SK-N-SH (cell line): ENCODE measurements around the gene PTPRD.

ENCODE experiments used
- CHD2 ChIP-seq: fragments of 150-350 bp; IDR thresholded peaks from 2 replicates; pipeline ENCODE4 v1.6.1; 2018; ENCODE audit warnings: low read length; ENCODE audit not compliant: partially characterized antibody
- CTCF ChIP-seq: fragments of 200-600 bp; sonication (generic); IDR thresholded peaks from 2 replicates; pipeline ENCODE4 v1.6.1; 2017; ENCODE audit warnings: antibody characterized with exemption, mild to moderate bottlenecking, moderate library complexity
- GATA2 ChIP-seq: sonication (generic); formaldehyde crosslinking; IDR thresholded peaks from 2 replicates; pipeline ENCODE4 v1.5.0; 2020; ENCODE audit warnings: mild to moderate bottlenecking, missing genetic modification reagents
- NFIC ChIP-seq: IDR thresholded peaks from 2 replicates; pipeline ENCODE4 v1.4.0; 2012; ENCODE audit warnings: borderline replicate concordance
- POLR2AphosphoS5 ChIP-seq: IDR thresholded peaks from 2 replicates; pipeline ENCODE4 v1.6.1; 2012; ENCODE audit warnings: low read depth, low read length
- RCOR1 ChIP-seq: fragments of 150-350 bp; IDR thresholded peaks from 2 replicates; pipeline ENCODE4 v1.6.1; 2017; ENCODE audit warnings: antibody characterized with exemption, low read length
- TAF1 ChIP-seq: IDR thresholded peaks from 2 replicates; pipeline ENCODE4 v1.6.1; 2012; ENCODE audit warnings: low read depth, mild to moderate bottlenecking, low read length, moderate library complexity, borderline replicate concordance
- USF2 ChIP-seq: fragments of 150-350 bp; IDR thresholded peaks from 2 replicates; pipeline ENCODE4 v1.6.1; 2017; ENCODE audit warnings: antibody characterized with exemption, low read length, low read depth, borderline replicate concordance
- TF ChIP-seq, protein P1 (sequence below): IDR thresholded peaks from 2 replicates; pipeline ENCODE4 v1.6.1; 2012; ENCODE audit warnings: mild to moderate bottlenecking, low read depth, low read length, moderate library complexity

DNA sequence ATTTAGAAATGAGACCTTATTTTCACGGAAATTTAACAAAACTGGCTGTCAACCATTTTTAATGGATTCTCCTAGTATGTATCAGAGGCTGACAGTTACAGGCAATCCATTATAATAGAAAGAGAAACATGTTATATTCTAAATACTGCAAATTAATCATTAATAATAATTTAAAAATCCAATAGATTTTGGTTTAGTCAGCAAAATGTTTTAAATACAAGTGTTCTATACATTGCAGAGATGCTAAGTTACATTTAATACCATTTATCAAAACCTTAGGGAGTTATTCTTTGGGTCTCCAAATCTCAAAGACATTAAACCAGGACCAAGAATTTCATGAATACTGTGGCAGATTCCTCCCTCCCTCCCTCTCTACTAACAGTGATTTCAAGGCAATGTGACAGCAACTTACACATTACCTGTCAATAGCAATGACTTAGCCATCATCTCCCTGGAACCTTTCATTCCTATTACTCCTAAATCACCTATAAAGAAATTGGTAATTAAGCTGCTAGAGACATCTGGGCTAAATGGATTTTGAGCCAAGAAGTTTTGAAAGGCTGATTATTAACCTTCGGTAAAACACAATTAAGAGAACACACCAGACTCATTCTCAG is 2044.7 kb downstream of the PTPRD start:
- TF ChIP-seq USF2 (no peak), CTCF (no peak), RCOR1 (no peak), CHD2 (no peak), NFIC (no peak), GATA2 (no peak), TAF1 (no peak), POLR2AphosphoS5 (no peak)
- TF ChIP-seq, protein P1, sequence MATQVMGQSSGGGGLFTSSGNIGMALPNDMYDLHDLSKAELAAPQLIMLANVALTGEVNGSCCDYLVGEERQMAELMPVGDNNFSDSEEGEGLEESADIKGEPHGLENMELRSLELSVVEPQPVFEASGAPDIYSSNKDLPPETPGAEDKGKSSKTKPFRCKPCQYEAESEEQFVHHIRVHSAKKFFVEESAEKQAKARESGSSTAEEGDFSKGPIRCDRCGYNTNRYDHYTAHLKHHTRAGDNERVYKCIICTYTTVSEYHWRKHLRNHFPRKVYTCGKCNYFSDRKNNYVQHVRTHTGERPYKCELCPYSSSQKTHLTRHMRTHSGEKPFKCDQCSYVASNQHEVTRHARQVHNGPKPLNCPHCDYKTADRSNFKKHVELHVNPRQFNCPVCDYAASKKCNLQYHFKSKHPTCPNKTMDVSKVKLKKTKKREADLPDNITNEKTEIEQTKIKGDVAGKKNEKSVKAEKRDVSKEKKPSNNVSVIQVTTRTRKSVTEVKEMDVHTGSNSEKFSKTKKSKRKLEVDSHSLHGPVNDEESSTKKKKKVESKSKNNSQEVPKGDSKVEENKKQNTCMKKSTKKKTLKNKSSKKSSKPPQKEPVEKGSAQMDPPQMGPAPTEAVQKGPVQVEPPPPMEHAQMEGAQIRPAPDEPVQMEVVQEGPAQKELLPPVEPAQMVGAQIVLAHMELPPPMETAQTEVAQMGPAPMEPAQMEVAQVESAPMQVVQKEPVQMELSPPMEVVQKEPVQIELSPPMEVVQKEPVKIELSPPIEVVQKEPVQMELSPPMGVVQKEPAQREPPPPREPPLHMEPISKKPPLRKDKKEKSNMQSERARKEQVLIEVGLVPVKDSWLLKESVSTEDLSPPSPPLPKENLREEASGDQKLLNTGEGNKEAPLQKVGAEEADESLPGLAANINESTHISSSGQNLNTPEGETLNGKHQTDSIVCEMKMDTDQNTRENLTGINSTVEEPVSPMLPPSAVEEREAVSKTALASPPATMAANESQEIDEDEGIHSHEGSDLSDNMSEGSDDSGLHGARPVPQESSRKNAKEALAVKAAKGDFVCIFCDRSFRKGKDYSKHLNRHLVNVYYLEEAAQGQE: no peak
